HepG2 (cell line): ENCODE results near the gene PSMB11. TPM values are rescaled to one million over a fixed set of nuclear protein-coding genes. Genes with fewer than 3 reads are reported as not detected.

Experiments used
- ATAC-seq: fragments of 200-7000 bp; cut with Tn5 transposase; 3 replicates; pipeline ENCODE4 v1.9.1; 2020; ENCODE audit warnings: mild to moderate bottlenecking, moderate library complexity
- Bru-seq: library from RNA; stranded (reverse); fragments of 400-500 nt; gene quantifications from one replicate; lab custom pipeline; 2021; lab: Mats Ljungman, UMichigan
- BruChase-seq, 2 experiments: library from RNA; stranded (reverse); fragments of 400-500 nt; gene quantifications; one replicate each; lab custom pipeline; 2021; lab: Mats Ljungman, UMichigan
- BruUV-seq: library from RNA; stranded (reverse); fragments of 400-500 nt; replicated peaks from 2 replicates; lab custom pipeline; 2021; lab: Mats Ljungman, UMichigan
- CTCF ChIA-PET: fragments of 300-600 bp; formaldehyde crosslinking; extraction: SDS; loops from one replicate; lab custom pipeline; 2021; ENCODE audit warnings: low total read pairs, inconsistent platforms, low intra/inter-chr PET ratio; lab: Yijun Ruan, JAX
- POLR2A ChIA-PET: fragments of 350-600 bp; sonication (Branson Sonifier 250); formaldehyde crosslinking; loops from one replicate; lab custom pipeline; 2020; ENCODE audit warnings: antibody characterized with exemption, inconsistent platforms; lab: Yijun Ruan, JAX
- DNase-seq: peaks from one replicate; pipeline ENCODE4 v3.0.0-alpha.2; 2015; ENCODE audit warnings: low spot score
- FAIRE-seq: peaks from 3 replicates; lab custom pipeline; 2011; peaks lifted over from hg19 to GRCh38; lab: Jason Lieb, UNC
- H2AFZ ChIP-seq: one replicate; pipeline ENCODE4 v1.6.1; 2011; ENCODE audit warnings: low read length, inconsistent platforms
- H3K27ac ChIP-seq: fragments of 300-600 bp; 3 replicates; pipeline ENCODE4 v1.8.0; 2011; ENCODE audit warnings: mixed run types, mild to moderate bottlenecking, mixed read lengths, low read length, inconsistent platforms; ENCODE audit not compliant: insufficient read depth; ENCODE audit errors: extremely low read length
- H3K27me3 ChIP-seq, 2 experiments: fragments of 200-600 bp in 1 of 2; 2 replicates in 1 of 2; 3 replicates in 1 of 2; pipeline versions ENCODE4 v1.6.0 to v1.8.0; 2011; ENCODE audit warnings: low read length in 2 of 2, mild to moderate bottlenecking in 2 of 2, moderate library complexity in 2 of 2, inconsistent platforms in 1 of 2; ENCODE audit not compliant: insufficient read depth in 2 of 2, control insufficient read depth in 1 of 2
- H3K36me3 ChIP-seq, 2 experiments: fragments of 200-600 bp in 1 of 2; replicated peaks in 1 of 2; 2 replicates in 1 of 2; 3 replicates in 1 of 2; pipeline versions ENCODE4 v1.5.1 to v1.8.0; 2011; ENCODE audit warnings: low read length in 2 of 2, inconsistent platforms in 1 of 2; ENCODE audit not compliant: insufficient read depth in 2 of 2, control insufficient read depth in 1 of 2
- H3K4me1 ChIP-seq: 2 replicates; pipeline ENCODE4 v1.5.1; 2012; ENCODE audit warnings: low read length, inconsistent platforms; ENCODE audit not compliant: insufficient read depth
- H3K4me2 ChIP-seq: 2 replicates; pipeline ENCODE4 v1.6.0; 2011; ENCODE audit warnings: low read depth, low read length, inconsistent platforms
- H3K4me3 ChIP-seq, 3 experiments: fragments of 200-600 bp in 1 of 3; sonication (generic), shearing (Covaris generic) in 1 of 3; replicated peaks in 1 of 3; 2 replicates each; pipeline ENCODE4 v1.5.1; 2011 to 2016; ENCODE audit warnings: low read length in 3 of 3, inconsistent platforms in 2 of 3, low read depth in 2 of 3, mild to moderate bottlenecking in 2 of 3, control low read depth in 1 of 3, mixed read lengths in 1 of 3; ENCODE audit not compliant: insufficient read depth in 1 of 3
- H3K79me2 ChIP-seq: one replicate; pipeline ENCODE4 v1.6.1; 2011; ENCODE audit warnings: low read length, inconsistent platforms; ENCODE audit not compliant: insufficient read depth
- H3K9ac ChIP-seq: 2 replicates; pipeline ENCODE4 v1.6.0; 2011; ENCODE audit warnings: mild to moderate bottlenecking, low read depth, low read length, inconsistent platforms; ENCODE audit not compliant: insufficient read depth
- H3K9me3 ChIP-seq: 2 replicates; pipeline ENCODE4 v1.5.1; 2012; ENCODE audit warnings: mild to moderate bottlenecking, low read length
- H4K20me1 ChIP-seq: 2 replicates; pipeline ENCODE4 v1.6.0; 2011; ENCODE audit warnings: inconsistent platforms, mild to moderate bottlenecking, low read length, moderate library complexity; ENCODE audit not compliant: insufficient read depth
- ETV5 ChIP-seq: IDR thresholded peaks from 2 replicates; pipeline ENCODE4 v1.6.1; 2018; ENCODE audit warnings: missing biosample characterization, missing genetic modification reagents, inconsistent platforms, borderline replicate concordance
- KDM5B ChIP-seq: sonication (generic); formaldehyde crosslinking; IDR thresholded peaks from 2 replicates; pipeline ENCODE4 v1.4.0; 2020; ENCODE audit warnings: missing genetic modification reagents, mild to moderate bottlenecking, borderline replicate concordance
- MTA1 ChIP-seq: sonication (generic); formaldehyde crosslinking; IDR thresholded peaks from 2 replicates; pipeline ENCODE4 v1.4.0; 2020; ENCODE audit warnings: missing genetic modification reagents, mild to moderate bottlenecking, borderline replicate concordance
- NPAS2 ChIP-seq: sonication (generic); formaldehyde crosslinking; IDR thresholded peaks from 2 replicates; pipeline ENCODE4 v1.8.0; 2022; ENCODE audit warnings: mild to moderate bottlenecking, missing genetic modification reagents, borderline replicate concordance
- SP4 ChIP-seq: sonication (generic); formaldehyde crosslinking; IDR thresholded peaks from 2 replicates; pipeline ENCODE4 v1.8.1; 2023; ENCODE audit warnings: mild to moderate bottlenecking, missing genetic modification reagents
- THYN1 ChIP-seq: sonication (generic); formaldehyde crosslinking; IDR thresholded peaks from 2 replicates; pipeline ENCODE4 v1.8.1; 2023; ENCODE audit warnings: low read depth, mild to moderate bottlenecking, moderate library complexity, missing genetic modification reagents, borderline replicate concordance
- ZFYVE20 ChIP-seq: sonication (generic); formaldehyde crosslinking; IDR thresholded peaks from 2 replicates; pipeline ENCODE4 v1.8.0; 2023; ENCODE audit warnings: low read depth, mild to moderate bottlenecking, moderate library complexity, missing genetic modification reagents, borderline replicate concordance
- ZNF256 ChIP-seq: sonication (generic); formaldehyde crosslinking; conservative IDR thresholded peaks from 2 replicates; pipeline ENCODE4 v1.4.0; 2020; ENCODE audit warnings: missing genetic modification reagents
- ZNF333 ChIP-seq: sonication (generic); formaldehyde crosslinking; IDR thresholded peaks from 2 replicates; pipeline ENCODE4 v1.4.0; 2020; ENCODE audit warnings: mild to moderate bottlenecking, missing genetic modification reagents, borderline replicate concordance
- ZNF451 ChIP-seq: sonication (generic); formaldehyde crosslinking; IDR thresholded peaks from 2 replicates; pipeline ENCODE4 v1.5.0; 2020; ENCODE audit warnings: mild to moderate bottlenecking, missing genetic modification reagents
- WGBS: methylation state at CpG from one replicate; pipeline ENCODE4 v1.1.6; 2017; ENCODE audit warnings: low lambda C conversion rate; 5-methylcytosine and 5-hydroxymethylcytosine counted together
- in situ Hi-C: cut with HindIII; loops from 2 replicates; pipeline ENCODE4 v1.10.0; 2017; ENCODE audit warnings: low pct_unique_long_range_greater_than_20kb; ENCODE audit not compliant: extremely low pct_ligation_motif_present
- intact Hi-C: fragments of 100-400 bp; cut with micrococcal nuclease; formaldehyde crosslinking; loops from one replicate; pipeline ENCODE4 v1.10.0; 2022; ENCODE audit not compliant: unreplicated experiment
- long read RNA-seq, 2 experiments: library from RNA in 1 of 2; library from polyadenylated mRNA in 1 of 2; stranded (forward) in 1 of 2; unstranded in 1 of 2; transcript quantifications; one replicate each; pipeline ENCODE4 v2.0.0, GENCODE V29; 2019 to 2022
- polyA minus RNA-seq, 3 experiments: library from RNA; depleted of rRNA, polyadenylated mRNA; stranded (reverse); fragments of >200 nt; gene quantifications; 2 replicates each; pipeline ENCODE4 v1.2.3, GENCODE V29; 2011; ENCODE audit warnings: low replicate concordance in 1 of 3
- polyA plus RNA-seq, 8 experiments: library from polyadenylated mRNA; depleted of rRNA in 3 of 8; stranded (reverse) in 7 of 8; unstranded in 1 of 8; fragments of >200 nt; fragmentation: Illumina TruSeq in 4 of 8; extraction: Trizol in 4 of 8; gene quantifications; 2 replicates each; pipeline versions ENCODE4 v1.2.1 to v1.2.3, GENCODE V29; 2011 to 2016; ENCODE audit warnings: low read depth in 4 of 8, missing spikeins in 1 of 8, mixed read lengths in 1 of 8; ENCODE audit not compliant: insufficient read depth in 1 of 8
- total RNA-seq, 5 experiments: library from RNA; depleted of rRNA; stranded (reverse); fragments of >200 nt; fragmentation: Illumina TruSeq; extraction: Trizol; gene quantifications; 2 replicates each; pipeline ENCODE4 v1.2.3, GENCODE V29; 2016; ENCODE audit warnings: low read depth in 1 of 5
- TF ChIP-seq, protein P1 (sequence below): sonication (generic); formaldehyde crosslinking; IDR thresholded peaks from 2 replicates; pipeline ENCODE4 v1.8.1; 2023; ENCODE audit warnings: mild to moderate bottlenecking, missing genetic modification reagents
- TF ChIP-seq, protein P2 (sequence below): sonication (generic); formaldehyde crosslinking; IDR thresholded peaks from 2 replicates; pipeline ENCODE4 v1.5.0; 2020; ENCODE audit warnings: missing genetic modification reagents
- TF ChIP-seq, protein P3 (sequence below): sonication (generic); formaldehyde crosslinking; IDR thresholded peaks from 2 replicates; pipeline ENCODE4 v1.4.0; 2020; ENCODE audit warnings: mild to moderate bottlenecking, missing genetic modification reagents

PSMB11 gene, protein sequence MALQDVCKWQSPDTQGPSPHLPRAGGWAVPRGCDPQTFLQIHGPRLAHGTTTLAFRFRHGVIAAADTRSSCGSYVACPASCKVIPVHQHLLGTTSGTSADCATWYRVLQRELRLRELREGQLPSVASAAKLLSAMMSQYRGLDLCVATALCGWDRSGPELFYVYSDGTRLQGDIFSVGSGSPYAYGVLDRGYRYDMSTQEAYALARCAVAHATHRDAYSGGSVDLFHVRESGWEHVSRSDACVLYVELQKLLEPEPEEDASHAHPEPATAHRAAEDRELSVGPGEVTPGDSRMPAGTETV
- not detected in 2 replicates for total RNA-seq (2016; rRNA removed; fragmentation: Illumina TruSeq; extraction: Trizol)
- total RNA-seq (2016; cell fraction: cytosol; rRNA removed; fragmentation: Illumina TruSeq; extraction: Trizol; ENCODE audit: low read depth), result not detected in 2 replicates
- total RNA-seq (2016; cell fraction: insoluble cytoplasmic fraction; rRNA removed; fragmentation: Illumina TruSeq; extraction: Trizol), result not detected in 2 replicates
- not detected in 2 replicates for total RNA-seq (2016; cell fraction: membrane; rRNA removed; fragmentation: Illumina TruSeq; extraction: Trizol)
- total RNA-seq (2016; cell fraction: nucleus; rRNA removed; fragmentation: Illumina TruSeq; extraction: Trizol), result not detected in 2 replicates
- polyA plus RNA-seq (2011; rRNA removed), result not detected in 2 replicates
- polyA plus RNA-seq (2011; cell fraction: cytosol; rRNA removed), result not detected in 2 replicates
- not detected in 2 replicates for polyA plus RNA-seq (2011; cell fraction: nucleus; rRNA removed)
- not detected in 2 replicates for polyA plus RNA-seq (2012)
- not detected in 2 replicates for polyA plus RNA-seq (2016; cell fraction: cytosol; fragmentation: Illumina TruSeq; extraction: Trizol; ENCODE audit: low read depth)
- not detected in 2 replicates for polyA plus RNA-seq (2016; cell fraction: insoluble cytoplasmic fraction; fragmentation: Illumina TruSeq; extraction: Trizol; ENCODE audit: low read depth)
- polyA plus RNA-seq (2016; cell fraction: membrane; fragmentation: Illumina TruSeq; extraction: Trizol; ENCODE audit: low read depth), result not detected in 2 replicates
- polyA plus RNA-seq (2016; cell fraction: nucleus; fragmentation: Illumina TruSeq; extraction: Trizol; ENCODE audit: insufficient read depth, low read depth), result not detected in 2 replicates
- polyA minus RNA-seq (2011; rRNA and poly(A)+ RNA removed; ENCODE audit: low replicate concordance), result 0.10 TPM in 1 of 2 replicates, not detected in the other
- polyA minus RNA-seq (2011; cell fraction: cytosol; rRNA and poly(A)+ RNA removed), result not detected in 2 replicates
- polyA minus RNA-seq (2011; cell fraction: nucleus; rRNA and poly(A)+ RNA removed), result not detected in 2 replicates
- percentile 17 among the genes with signal in this experiment for Bru-seq, nascent RNA
- not detected for BruChase-seq, experiment 1, labeled RNA remaining after a 6-hour chase
- BruChase-seq, experiment 2, labeled RNA remaining after a 2-hour chase, result percentile 18 among the genes with signal in this experiment
- long read RNA-seq, experiment 1, result 0 reads
- long read RNA-seq, experiment 2, result 0 reads

DNA sequence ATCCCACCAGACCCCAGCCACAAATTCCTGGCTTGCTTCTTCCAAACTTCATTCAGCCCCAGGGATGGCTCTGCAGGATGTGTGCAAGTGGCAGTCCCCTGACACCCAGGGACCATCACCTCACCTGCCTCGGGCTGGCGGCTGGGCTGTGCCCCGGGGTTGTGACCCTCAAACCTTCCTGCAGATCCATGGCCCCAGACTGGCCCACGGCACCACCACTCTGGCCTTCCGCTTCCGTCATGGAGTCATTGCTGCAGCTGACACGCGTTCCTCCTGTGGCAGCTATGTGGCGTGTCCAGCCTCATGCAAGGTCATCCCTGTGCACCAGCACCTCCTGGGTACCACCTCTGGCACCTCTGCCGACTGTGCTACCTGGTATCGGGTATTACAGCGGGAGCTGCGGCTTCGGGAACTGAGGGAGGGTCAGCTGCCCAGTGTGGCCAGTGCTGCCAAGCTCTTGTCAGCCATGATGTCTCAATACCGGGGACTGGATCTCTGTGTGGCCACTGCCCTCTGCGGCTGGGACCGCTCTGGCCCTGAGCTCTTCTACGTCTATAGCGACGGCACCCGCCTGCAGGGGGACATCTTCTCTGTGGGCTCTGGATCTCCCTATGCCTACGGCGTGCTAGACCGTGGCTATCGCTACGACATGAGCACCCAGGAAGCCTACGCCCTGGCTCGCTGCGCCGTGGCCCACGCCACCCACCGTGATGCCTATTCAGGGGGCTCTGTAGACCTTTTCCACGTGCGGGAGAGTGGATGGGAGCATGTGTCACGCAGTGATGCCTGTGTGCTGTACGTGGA, at the start of gene PSMB11:
TSS of gene PSMB11 (plus strand) at position 51 of the 804 bp plus-strand sequence. CDS start at position 65, 14 bp downstream.
- in situ Hi-C loops, result no loop called here
- DNase-seq (no peak), ATAC-seq (peak; percentile 65), FAIRE-seq (no peak)
- 61% methylated on average over 35 of the region's 36 CpGs for WGBS
- Histone ChIP-seq H3K4me1 (peaks cover 23% of the 10 kb centered on the region), H4K20me1 (no peaks in the 10 kb centered on the region), H3K27me3 (peaks cover 16 to 35% of the 10 kb centered on the region in 2 experiments), H3K4me2 (no peak within 1 kb of the TSS), H3K4me3 (no peak within 1 kb of the TSS), H3K27ac (no peak within 1 kb of the TSS), H3K79me2 (no peaks in the 10 kb centered on the region), H3K9me3 (no peaks in the 10 kb centered on the region), H3K9ac (no peak within 1 kb of the TSS), H3K36me3 (no peaks in the 10 kb centered on the region), H2AFZ (no peak within 1 kb of the TSS)
- ChIA-PET CTCF (no interaction called here), POLR2A (interaction anchor here (0.9 to 2.7 kb wide), 5 partner anchors 8 to 56 kb away, joined by 3 to 9 read pairs (median 4); partner anchors contain the start of gene PSMB5)
- no TSS peak for BruUV-seq
- intact Hi-C loops, result no loop called here
- TF ChIP-seq THYN1 (CRISPR knock-in tag), result no peak
- TF ChIP-seq, protein P1, sequence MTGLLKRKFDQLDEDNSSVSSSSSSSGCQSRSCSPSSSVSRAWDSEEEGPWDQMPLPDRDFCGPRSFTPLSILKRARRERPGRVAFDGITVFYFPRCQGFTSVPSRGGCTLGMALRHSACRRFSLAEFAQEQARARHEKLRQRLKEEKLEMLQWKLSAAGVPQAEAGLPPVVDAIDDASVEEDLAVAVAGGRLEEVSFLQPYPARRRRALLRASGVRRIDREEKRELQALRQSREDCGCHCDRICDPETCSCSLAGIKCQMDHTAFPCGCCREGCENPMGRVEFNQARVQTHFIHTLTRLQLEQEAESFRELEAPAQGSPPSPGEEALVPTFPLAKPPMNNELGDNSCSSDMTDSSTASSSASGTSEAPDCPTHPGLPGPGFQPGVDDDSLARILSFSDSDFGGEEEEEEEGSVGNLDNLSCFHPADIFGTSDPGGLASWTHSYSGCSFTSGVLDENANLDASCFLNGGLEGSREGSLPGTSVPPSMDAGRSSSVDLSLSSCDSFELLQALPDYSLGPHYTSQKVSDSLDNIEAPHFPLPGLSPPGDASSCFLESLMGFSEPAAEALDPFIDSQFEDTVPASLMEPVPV (CRISPR knock-in tag), result peak; percentile 40; the same call in 1 of the 2 replicates
- 0 out of 2 replicates have a peak, but pooled peaks have one; percentile 9 for TF ChIP-seq ETV5
- TF ChIP-seq, protein P2, sequence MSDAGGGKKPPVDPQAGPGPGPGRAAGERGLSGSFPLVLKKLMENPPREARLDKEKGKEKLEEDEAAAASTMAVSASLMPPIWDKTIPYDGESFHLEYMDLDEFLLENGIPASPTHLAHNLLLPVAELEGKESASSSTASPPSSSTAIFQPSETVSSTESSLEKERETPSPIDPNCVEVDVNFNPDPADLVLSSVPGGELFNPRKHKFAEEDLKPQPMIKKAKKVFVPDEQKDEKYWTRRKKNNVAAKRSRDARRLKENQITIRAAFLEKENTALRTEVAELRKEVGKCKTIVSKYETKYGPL (CRISPR knock-in tag), result no peak
- TF ChIP-seq MTA1 (CRISPR knock-in tag), result peak; percentile 61; the same call in 1 of the 2 replicates
- TF ChIP-seq KDM5B, result peak; percentile 14; the same call in 1 of the 2 replicates
- TF ChIP-seq NPAS2 (CRISPR knock-in tag), result no peak
- no peak for TF ChIP-seq ZNF256 (CRISPR knock-in tag)
- TF ChIP-seq ZNF333 (CRISPR knock-in tag), result peak; percentile 26; the same call in 1 of the 2 replicates
- TF ChIP-seq SP4 (CRISPR knock-in tag), result 0 out of 2 replicates have a peak, but pooled peaks have one; percentile 42
- no peak for TF ChIP-seq ZFYVE20
- no peak for TF ChIP-seq ZNF451 (CRISPR knock-in tag)
- TF ChIP-seq, protein P3, sequence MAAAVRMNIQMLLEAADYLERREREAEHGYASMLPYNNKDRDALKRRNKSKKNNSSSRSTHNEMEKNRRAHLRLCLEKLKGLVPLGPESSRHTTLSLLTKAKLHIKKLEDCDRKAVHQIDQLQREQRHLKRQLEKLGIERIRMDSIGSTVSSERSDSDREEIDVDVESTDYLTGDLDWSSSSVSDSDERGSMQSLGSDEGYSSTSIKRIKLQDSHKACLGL (CRISPR knock-in tag), result 0 out of 2 replicates have a peak, but pooled peaks have one; percentile 32
